Stimulated activated CD8-positive, alpha-beta memory T cell treated with anti-CD3 and anti-CD28 coated beads, Interleukin-12 subunit alpha, Interleukin-12 subunit beta, amount 100 ng/mL, for 1 hour (primary cell): ENCODE results near the gene KCNG4.

Source experiments
- DNase-seq: peaks from one replicate; pipeline ENCODE4 v3.0.0-alpha.2; 2020; ENCODE audit warnings: low read depth

KCNG4 gene, protein sequence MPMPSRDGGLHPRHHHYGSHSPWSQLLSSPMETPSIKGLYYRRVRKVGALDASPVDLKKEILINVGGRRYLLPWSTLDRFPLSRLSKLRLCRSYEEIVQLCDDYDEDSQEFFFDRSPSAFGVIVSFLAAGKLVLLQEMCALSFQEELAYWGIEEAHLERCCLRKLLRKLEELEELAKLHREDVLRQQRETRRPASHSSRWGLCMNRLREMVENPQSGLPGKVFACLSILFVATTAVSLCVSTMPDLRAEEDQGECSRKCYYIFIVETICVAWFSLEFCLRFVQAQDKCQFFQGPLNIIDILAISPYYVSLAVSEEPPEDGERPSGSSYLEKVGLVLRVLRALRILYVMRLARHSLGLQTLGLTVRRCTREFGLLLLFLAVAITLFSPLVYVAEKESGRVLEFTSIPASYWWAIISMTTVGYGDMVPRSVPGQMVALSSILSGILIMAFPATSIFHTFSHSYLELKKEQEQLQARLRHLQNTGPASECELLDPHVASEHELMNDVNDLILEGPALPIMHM

GRCh38 chr16:84239909-84240308 is at the start of gene KCNG4:
Gene KCNG4, minus strand, starts transcription at chr16:84240012. Its CDS starts 2,527 bp downstream, at chr16:84237485.
- no peak for DNase-seq

- DNase-seq: no peak
Measured at GRCh38 chr16:84288902-84289301, 49.1 kb upstream of the KCNG4 start.

DNA sequence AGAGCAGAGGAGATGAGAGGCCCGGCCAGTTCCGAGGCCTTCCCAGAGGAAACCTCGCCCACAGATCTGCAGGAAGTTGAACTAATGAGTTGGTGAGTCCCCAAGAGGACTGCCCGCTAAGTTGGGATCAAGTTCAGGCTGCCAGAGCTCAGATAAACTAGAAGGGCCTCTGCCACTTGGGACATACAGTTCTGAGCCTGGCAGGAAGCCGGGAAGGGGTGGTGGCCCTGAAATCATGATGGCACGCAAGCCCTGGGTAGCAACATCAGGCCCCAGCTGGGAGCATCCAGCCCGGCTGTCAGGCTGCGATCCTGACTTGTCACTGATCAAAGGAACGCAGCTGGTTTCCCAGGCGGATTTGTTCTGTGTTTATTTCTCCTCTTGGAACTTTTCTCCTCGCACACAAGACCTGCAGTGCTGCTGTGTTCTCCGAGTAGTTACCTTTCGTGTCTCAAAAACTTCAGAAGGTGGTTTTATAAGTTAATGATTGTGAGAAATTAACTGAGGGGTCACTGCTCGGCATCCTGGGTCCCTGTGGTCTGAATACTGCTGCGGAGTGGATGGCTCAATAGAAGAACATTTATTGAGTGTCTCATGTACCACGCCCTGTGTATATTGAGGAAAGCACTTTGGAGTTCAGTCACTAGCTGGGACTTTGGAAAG is 46.9 kb upstream of the KCNG4 start:
- no peak for DNase-seq

- DNase-seq: no peak
Measured at GRCh38 chr16:84284154-84284722, 44.4 kb upstream of the KCNG4 start.

GRCh38 chr16:84283314-84284153 is 43.7 kb upstream of the KCNG4 start:
- DNase-seq: no peak

DNA sequence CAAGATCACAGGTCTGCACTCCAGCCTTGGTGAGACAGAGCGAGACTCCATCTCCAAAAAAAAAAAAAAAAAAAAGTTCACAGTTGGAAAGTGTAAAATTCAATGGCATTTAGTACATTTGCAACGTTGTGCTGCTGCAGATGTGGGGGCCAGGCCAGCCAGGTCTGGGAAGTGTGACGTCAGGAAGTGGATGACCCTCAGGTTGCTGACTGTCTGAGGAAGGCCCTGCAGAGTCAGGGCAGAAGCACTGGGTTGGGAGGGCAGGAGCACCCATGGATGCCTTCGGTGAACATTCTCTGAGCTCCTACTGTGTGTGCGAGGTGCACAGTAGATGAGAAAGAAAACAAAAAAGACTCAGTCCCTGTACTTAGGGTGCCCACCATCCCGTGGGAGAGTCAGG is 42.7 kb upstream of the KCNG4 start:
- DNase-seq: no peak

- DNase-seq: no peak
Measured at GRCh38 chr16:84281074-84281473, 41.3 kb upstream of the KCNG4 start.

- no peak for DNase-seq
Measured at GRCh38 chr16:84279881-84280280, 40.1 kb upstream of the KCNG4 start.

DNA sequence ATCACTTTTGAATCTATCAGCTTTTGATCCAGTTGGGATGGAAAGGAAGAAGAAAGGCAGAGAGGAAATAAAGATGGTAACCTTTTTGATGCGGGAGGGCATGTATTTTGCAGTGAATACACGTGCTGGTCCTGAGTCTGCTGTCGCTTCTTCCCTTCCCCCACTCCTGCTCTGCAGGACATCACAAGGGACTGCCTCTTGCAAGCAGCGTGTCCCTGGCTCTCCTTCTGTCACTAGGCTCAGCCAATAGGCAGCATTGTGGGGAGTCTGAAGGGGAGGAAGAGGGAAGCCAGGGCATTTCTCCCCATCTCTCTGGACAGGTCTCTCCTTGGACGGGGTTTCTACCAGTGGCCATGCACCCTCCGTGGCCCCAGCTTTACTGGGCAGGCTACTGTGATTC is 39.2 kb upstream of the KCNG4 start:
- DNase-seq: no peak

- no peak for DNase-seq
Measured at GRCh38 chr16:84278333-84278732, 38.5 kb upstream of the KCNG4 start.

DNA sequence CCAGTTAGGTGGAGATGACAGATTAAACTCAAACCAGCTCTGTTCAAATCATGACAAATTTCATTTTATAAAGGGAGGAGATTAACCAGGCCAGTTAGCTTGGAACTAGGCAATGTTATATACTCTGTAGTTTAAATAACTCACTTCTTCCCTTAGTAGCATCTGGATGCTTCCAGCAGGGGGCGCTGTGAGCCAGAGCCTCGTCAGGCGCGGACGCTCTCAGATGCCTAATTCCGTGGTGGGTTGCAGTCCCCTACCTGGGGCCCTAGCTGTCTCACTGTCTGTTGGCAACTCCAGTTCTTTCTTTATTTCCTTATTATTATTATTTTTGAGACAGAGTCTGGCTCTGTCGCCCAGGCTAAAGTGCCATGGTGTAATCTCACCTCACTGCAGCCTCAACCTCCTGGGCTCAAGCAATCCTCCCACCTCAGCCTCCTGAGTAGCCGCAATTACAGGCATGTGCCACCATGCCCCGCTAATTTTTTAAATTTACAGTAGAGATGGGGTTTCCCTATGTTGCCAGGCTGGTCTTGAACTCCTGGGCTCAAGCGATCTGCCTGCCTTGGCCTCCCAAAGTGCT is 37.5 kb upstream of the KCNG4 start:
- peak; percentile 58 for DNase-seq

DNA sequence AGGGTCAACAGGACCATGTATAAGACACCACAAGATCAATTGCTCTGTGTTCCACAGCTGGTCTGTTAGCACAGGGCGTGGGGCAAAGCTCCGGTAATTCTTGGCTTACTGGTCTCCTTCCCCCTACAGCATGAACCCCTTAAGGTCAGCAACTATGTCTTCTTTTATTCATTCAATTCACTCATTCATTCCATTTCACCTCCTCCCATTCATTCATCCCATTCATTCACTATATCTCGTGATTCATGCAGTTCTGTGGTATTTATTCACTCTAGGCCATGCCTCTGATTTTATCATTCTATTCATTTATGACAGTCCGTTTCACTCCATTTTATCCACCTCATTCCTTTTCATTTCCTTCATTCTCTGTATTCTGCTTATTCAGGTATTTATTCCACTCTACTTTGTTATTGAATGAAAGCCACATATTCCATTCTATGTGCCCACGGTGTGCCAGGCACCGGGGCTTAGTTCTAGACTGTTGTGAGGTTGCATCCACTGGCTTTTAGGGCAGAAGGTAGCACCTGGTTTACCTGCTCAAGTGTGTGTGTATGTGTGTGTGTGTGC is 35.9 kb upstream of the KCNG4 start:
- no peak for DNase-seq

GRCh38 chr16:84274515-84274914 is 34.7 kb upstream of the KCNG4 start:
- DNase-seq: no peak

GRCh38 chr16:84272740-84273320 is 33.0 kb upstream of the KCNG4 start:
- DNase-seq: no peak

GRCh38 chr16:84271866-84272265 is 32.1 kb upstream of the KCNG4 start:
- no peak for DNase-seq

GRCh38 chr16:84271037-84271436 is 31.2 kb upstream of the KCNG4 start:
- DNase-seq: no peak

DNA sequence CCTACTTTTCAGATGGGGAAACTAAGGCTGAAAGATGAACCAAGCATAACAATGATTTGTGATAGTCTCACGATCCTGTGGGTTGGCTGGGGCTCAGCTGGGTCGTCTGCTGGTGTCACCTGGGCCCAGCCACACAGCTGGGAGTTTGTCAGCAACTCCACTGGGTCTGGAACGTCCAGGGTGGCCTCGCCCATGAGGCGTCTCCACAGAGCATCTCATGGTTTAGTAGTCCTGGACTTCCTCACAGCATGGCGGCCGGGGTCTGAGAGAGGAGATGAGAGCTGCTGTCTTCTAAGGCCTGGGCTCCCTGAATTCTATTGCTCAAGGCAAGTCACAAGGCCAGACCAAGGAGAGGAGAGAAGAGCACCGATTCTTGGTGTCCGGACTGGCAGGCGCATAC is 30.7 kb upstream of the KCNG4 start:
- DNase-seq: no peak

DNA sequence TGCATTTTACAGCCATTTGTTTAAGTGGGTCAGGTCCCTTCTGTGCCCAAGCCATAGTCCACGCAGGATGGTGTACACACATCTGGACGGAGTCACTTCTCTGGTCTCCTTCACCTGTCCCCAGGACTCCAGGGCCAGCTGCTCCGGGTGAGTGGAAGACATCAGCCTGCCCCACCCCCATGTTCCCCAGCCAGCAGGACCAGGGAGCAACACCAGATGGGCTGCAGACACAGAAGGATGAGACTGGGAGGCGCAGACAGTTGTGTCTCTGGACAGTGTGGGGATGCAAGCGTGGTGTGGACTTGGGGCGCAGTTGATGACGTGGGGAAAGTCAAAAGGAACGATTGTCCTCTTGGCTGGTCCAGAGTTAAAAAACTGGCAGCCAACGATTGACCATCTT is 30.3 kb upstream of the KCNG4 start:
- DNase-seq: no peak

DNA sequence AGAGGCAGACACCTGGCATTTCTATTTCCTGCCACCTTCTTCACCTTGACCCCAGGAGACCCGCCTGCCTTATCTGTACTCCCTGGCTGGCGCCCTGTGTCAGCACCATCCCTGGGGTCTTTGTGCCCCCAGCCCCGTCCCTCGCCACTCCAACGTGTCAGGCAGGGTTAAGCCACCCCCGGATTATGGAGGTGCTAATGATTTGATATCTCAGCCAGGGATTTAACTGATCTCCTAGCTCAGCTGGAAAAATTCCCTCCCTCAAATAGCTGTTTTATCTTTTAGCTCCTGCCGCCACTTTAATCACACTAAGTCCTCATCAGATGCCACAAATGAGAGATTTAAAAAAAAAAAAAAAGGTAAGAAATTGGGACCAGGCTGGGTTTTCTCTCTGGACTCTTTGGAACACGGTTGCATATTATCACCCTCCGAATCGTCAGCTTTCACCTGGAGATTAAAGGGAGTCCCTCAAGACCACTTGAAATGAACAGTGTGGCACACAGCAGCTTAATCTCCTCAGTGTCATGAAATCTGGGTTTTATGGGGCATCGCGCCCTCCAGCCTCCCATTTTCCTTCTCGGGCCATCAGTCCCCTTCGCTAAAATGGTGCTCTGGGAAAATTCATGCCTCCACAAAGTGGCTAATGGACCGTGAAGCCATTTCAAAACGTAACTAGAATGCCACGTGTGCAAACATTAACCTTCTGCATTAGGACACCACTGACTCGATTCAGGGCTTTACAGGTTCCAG is 28.7 kb upstream of the KCNG4 start:
- DNase-seq: no peak

DNA sequence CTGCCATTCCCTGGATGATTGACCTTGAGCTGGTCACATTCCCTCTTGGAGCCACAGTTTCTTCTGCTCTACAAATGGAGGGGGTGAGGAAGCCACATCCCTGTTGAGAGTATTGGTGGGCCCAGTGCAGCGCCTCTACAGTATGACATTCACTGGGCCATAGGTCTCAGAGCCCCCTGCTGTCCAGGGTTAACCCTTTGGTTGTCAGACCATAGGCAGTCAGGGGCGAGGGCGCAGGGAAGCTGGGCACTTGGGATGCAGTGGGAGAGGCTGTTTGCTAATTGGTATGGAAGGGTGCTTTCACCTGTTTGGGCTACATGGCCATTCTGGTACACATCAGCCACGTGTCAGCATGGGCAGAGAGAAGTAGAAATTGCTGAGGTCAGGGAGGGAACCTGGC is 27.6 kb upstream of the KCNG4 start:
- no peak for DNase-seq
